ENCODE measurements around the gene HES1.

DNA sequence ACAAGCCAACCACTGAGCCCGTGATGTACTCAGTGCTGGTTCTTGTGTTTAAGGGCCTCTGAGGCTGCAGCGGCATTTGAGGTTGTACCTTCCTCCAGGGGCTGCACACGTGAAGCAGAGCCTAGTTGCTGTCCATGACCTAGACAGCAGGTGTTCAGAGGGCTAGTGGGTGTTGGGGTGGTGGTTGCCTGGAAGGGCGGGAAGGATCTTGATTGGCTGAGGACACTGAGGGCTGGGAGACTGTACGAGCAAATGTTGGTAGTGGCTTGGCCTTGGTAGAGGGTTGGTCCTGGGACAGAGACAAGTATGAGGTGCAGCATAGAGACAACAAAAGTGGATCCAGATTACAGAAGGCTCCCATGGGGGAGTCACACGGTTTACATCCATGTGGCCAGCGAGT lies 17.0 kb upstream of the HES1 start:
- TF ChIP-seq EZH2 (IDR thresholded peaks at IDR 0.05) (no peak), EZH2phosphoT487 (IDR thresholded peaks at IDR 0.05) (no peak)
- TF ChIP-seq, protein P1, sequence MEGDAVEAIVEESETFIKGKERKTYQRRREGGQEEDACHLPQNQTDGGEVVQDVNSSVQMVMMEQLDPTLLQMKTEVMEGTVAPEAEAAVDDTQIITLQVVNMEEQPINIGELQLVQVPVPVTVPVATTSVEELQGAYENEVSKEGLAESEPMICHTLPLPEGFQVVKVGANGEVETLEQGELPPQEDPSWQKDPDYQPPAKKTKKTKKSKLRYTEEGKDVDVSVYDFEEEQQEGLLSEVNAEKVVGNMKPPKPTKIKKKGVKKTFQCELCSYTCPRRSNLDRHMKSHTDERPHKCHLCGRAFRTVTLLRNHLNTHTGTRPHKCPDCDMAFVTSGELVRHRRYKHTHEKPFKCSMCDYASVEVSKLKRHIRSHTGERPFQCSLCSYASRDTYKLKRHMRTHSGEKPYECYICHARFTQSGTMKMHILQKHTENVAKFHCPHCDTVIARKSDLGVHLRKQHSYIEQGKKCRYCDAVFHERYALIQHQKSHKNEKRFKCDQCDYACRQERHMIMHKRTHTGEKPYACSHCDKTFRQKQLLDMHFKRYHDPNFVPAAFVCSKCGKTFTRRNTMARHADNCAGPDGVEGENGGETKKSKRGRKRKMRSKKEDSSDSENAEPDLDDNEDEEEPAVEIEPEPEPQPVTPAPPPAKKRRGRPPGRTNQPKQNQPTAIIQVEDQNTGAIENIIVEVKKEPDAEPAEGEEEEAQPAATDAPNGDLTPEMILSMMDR (IDR thresholded peaks at IDR 0.05): no peak

Data from neural progenitor cell (in vitro differentiated cells).